Dermis lymphatic vessel endothelial cell (primary cell): ENCODE data around the gene C1QTNF4. TPM values are rescaled to one million over a fixed set of nuclear protein-coding genes. Genes with fewer than 3 reads are reported as not detected.

Experiments used
- total RNA-seq: library from RNA; depleted of rRNA; stranded (reverse); fragments of >200 nt; gene quantifications from 2 replicates; pipeline ENCODE4 v1.2.1, GENCODE V29; 2014

Gene C1QTNF4
- total RNA-seq: 0.17 and 0.76 TPM in 2 replicates

DNA sequence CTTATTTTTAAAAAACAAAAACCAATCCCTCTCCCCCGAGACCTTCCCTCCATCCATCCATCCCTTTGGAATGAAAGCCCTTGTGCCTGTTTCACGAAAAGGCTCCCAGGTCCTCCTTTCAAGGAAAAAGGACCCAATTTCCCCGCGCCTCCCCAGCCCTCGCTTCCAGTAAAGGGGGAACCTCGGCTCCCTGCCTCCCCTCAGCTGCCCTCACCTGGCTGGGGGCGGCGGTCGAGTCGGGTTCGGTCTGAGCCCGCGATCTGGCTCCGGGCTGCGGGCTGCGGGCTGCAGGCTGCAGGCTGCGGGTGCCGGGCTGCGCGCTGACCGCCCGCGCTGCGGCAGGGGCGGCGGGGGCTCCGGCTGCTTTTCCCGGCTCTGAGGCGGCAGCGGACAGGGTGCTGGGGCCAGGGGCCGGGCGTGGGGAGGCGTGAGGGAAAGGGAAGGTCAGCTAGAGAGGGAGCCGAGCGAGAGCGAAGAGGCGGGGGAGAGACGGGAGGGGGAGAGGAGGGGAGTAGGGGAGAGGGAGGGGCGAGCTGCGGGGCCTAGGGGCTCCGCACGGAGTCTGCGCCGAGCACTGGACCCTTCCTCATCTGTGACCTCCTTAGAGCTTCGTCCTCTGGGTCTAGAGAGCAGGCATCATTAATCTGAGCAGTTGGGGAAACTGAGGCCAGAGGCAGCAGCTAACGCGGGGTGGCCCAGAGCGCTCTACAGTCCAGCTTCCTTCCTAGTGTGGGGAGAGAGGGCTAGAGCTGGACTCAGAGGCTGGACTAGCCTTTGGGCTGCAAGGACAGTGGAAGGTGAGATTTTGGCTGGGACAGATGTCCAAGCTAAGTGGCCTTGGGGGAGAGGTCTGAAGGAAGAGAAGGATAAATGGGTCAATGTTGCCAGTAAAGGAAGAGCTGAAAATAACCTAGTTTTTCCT is at the start of gene C1QTNF4:
TSS of gene C1QTNF4 (minus strand) at position 478 of the 922 bp plus-strand sequence. CDS start 3,601 bp downstream, outside the sequence.

DNA sequence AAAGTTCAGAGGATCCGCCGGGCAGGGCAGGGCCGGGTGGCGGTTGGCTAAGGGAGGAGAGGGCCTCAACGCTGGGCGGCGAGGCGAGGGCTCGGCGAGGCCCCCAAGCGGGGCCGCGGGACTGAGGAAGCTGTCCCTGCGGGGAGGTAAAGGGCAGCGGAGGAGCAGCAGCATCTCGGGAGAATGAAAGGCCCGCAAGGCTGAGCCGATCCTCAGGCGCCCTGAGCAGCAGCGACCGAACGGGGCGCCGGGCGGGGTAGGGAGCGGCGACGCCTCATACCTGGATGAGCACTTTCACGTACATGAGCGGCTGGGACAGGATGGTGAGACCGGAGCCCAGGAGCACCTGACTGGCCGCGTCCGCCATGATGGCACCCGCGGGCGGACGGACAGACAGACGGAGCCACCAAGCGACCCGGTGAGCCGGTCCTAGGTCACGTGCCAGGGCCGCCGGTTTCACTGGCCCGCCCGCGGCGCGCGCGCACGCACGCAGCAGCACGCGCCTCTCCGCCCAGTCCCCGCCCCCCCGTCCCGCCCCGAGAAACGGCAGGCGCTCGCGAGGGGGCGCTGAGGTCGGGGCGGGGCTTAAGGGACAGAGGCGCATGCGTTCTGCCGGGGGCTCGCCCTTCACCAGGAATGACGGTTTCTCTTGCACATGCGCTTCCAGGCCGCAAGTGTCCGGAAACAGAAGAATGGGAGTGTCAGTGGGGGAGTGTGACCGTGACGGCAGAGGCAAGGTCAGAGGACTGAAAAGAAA is 48.1 kb upstream of the C1QTNF4 start, which contains the start of gene MTCH2:
TSS of gene MTCH2 (minus strand) at position 461 of the 757 bp plus-strand sequence. CDS start at position 367, 94 bp downstream.

DNA sequence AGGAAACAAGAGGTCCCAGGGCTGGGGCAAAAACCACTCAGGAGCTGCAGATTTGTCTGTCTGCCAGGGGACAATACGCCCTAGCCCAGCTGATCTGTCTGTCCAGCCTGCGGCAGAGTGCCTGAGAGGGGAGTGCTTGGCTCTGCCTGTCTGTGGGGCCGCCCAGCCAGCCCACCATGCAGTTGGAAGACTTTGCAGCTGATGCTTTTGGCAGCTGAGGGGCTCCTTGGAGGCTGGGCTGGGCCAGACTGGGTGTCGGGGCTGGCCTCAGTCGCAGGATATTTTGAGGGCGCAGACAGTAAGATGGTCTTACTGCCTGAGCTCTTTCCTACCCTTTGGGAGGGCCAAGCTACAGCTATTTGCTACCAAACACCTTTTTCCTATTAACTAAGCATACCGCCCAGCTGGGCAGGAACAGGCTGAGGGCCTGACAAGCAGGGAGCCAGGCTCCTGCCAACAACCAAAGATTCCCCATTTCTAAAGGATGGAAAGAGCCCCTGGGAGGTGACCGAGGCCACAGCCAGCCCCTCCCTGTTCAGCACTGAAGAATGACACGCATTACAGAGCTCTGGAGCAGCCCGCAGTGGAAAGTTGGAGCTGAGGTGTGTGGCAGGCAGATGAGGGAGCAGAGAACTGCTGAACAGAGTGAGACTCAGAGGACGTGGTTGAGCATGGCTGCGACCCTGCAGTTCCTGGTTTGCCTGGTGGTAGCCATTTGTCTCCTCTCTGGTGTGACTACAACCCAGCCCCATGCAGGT is 7.9 kb downstream of the C1QTNF4 start, which contains the start of gene FAM180B:
TSS of gene FAM180B (plus strand) at position 581 of the 758 bp plus-strand sequence. CDS start at position 672, 91 bp downstream.

DNA sequence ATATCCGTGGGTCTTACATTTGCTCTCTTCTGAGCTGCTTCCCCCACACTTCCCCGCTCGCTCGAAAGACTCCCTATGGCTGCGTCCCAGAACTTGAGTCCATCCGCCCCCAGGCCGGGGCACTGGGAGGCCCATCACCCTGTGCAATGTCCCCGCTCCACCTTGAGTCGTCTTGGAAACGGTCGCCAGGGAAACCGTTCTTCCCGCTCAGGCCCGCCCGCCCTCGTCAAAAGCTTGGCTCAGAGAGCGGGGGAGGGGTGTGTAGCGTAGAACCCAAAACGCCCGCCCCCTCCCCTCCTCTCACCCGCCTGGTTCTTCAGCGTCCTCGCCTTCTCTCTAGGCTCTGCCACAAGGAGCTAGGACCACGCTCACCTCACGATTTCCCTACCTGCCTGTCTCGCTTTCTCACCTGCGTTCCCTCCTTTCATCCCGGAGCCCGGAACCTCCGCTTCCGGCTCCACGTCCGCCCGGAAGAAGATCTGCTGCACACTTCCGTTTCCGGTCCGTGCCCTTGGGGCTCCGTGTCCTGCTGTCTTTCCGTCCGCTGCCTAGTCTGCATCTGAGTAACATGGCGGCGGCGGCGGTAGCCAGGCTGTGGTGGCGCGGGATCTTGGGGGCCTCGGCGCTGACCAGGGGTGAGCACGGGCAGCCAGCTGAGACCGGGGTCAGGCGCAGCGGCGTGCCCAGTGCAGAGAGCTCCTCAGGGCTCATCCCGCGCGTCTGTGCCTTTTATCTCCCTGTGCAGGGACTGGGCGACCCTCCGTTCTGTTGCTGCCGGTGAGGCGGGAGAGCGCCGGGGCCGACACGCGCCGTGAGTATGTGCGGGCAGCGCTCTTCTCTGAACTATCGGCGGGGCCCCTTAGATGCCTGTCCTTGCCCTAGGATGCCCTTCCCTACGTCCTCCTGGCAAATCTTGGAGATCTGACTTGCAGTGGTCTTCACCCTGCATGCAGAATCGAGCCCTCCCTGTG is 15.4 kb downstream of the C1QTNF4 start, which contains the start of the genes KBTBD4 and NDUFS3:
TSS of gene KBTBD4 (minus strand) at position 447 of the 971 bp plus-strand sequence. CDS start at position 428, 19 bp downstream.
TSS of gene NDUFS3 (plus strand) at position 551 of the 971 bp plus-strand sequence. CDS start at position 569, 18 bp downstream.

GRCh38 chr11:47565340-47566148 is 28.7 kb downstream of the C1QTNF4 start, which contains the start of gene PTPMT1:
Gene PTPMT1, plus strand, starts transcription at chr11:47565599. Its CDS starts 24 bp downstream, at chr11:47565623.

GRCh38 chr11:47552566-47553405 is 41.4 kb downstream of the C1QTNF4 start, which contains the start of gene CELF1:
Gene CELF1, minus strand, starts transcription at chr11:47553132. Its CDS starts 53,609 bp downstream, at chr11:47499523.

Other genes starting within 250 kb of the C1QTNF4 start
- gene MYBPC3, start 241.7 kb downstream of the C1QTNF4 start, total RNA-seq: not detected in 2 replicates
- 0.17 TPM in 1 of 2 replicates, not detected in the other for gene SPI1, start 215.9 kb downstream of the C1QTNF4 start, total RNA-seq
- 29.1 and 51.0 TPM in 2 replicates for gene SLC39A13, start 185.8 kb downstream of the C1QTNF4 start, total RNA-seq
- 155 and 160 TPM in 2 replicates for gene PSMC3, start 168.0 kb downstream of the C1QTNF4 start, total RNA-seq
- gene RAPSN, start 145.3 kb downstream of the C1QTNF4 start, total RNA-seq: 0.09 and 0.22 TPM in 2 replicates
- 77.3 and 97.3 TPM in 2 replicates for gene CELF1, start 41.3 kb downstream of the C1QTNF4 start, total RNA-seq
- gene PTPMT1, start 28.8 kb downstream of the C1QTNF4 start, total RNA-seq: 61.6 and 77.4 TPM in 2 replicates
- 34.2 and 37.9 TPM in 2 replicates for gene KBTBD4, start 15.4 kb downstream of the C1QTNF4 start, total RNA-seq
- 72.7 and 90.9 TPM in 2 replicates for gene NDUFS3, start 15.3 kb downstream of the C1QTNF4 start, total RNA-seq
- not detected in 2 replicates for gene FAM180B, start 7.7 kb downstream of the C1QTNF4 start, total RNA-seq
- gene MTCH2, start 48.1 kb upstream of the C1QTNF4 start, total RNA-seq: 66.1 and 90.2 TPM in 2 replicates
- 0.09 and 0.11 TPM in 2 replicates for gene AGBL2, start 121.0 kb upstream of the C1QTNF4 start, total RNA-seq
- gene FNBP4, start 172.9 kb upstream of the C1QTNF4 start, total RNA-seq: 45.4 and 46.4 TPM in 2 replicates